GM21528 (cell line): ENCODE data around the gene RIIAD1.
"Not testable (repeated sequence)": the region's sequence is repeated elsewhere in the genome, so short reads cannot be mapped to it uniquely, and the experiment has no call there.

Source experiments
- ATAC-seq: cut with Tn5 transposase; IDR thresholded peaks from one replicate; pipeline ENCODE4 v1.9.1; 2021; ENCODE audit warnings: mild to moderate bottlenecking, moderate library complexity; ENCODE audit not compliant: unreplicated experiment, low FRiP score

RIIAD1 gene

DNA sequence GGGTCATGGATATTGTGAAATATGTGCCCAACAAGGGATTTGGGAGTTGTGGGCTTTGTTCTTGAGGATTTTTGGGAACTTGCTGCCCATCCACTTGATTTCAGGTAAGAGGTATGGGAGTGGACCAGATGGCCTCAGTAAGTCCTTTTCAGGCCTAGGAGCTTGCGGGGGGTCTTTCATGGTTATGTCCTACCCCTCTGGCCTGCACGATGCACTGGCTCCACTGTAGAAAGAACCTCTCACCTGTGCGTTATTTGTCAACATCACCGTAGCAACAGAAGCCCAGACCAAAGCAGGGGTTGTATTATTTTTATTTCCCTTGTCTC lies 8.6 kb downstream of the RIIAD1 start:
- no peak for ATAC-seq

DNA sequence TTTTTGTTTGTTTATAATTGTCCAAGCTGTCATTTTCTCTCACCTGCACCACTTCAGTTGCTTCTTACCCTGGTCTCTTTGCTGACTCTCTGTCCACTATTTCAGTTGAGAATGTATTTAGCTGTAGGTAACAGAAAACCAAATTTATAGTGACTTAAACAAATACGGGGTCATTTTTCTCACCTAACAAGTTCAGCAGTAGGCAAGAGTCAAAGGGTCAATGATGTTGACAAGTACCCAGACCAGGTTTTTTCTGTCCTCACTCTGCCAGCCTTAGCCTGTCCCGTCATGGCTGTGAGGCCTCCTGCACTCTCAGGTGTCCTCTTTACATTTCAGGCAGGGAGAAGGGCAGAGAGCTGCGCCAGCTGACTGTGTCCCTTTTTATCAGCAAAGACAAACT lies 11.8 kb downstream of the RIIAD1 start:
- no peak for ATAC-seq

DNA sequence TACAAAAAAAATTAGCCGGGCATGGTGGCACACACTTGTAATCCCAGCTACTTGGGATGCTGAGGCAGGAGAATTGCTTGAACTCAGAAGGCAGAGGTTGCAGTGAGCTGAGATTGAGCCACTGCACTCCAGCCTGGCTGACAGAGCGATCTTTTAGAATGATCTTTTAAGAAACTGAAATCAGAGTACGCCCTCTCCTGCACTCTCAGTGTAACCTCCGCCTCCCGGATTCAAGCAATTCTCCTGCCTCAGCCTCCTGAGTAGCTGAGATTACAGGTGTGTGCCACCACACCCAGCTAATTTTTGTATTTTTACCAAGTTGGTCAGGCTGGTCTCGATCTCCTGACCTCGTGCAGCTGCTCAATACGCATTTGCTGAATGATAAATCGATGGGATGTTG lies 12.7 kb downstream of the RIIAD1 start:
- not testable (repeated sequence) for ATAC-seq

DNA sequence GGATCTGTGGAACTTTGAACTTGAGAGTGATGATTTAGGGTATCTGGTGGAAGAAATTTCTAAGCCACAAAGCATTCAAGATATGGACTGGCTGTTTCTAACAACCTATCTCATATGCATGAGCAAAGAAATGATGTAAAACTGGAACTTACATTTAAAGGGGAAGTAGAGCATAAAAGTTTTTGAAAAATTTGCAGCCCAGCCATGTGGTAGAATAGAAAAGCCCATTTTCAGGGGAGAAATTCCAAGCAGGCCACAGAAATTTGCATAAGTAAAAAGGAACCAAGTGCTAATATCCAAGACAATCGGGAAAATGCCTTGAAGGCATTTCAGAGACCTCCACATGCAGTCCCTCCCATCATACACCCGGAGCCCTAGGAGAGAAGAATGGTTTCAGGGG lies 15.7 kb downstream of the RIIAD1 start:
- ATAC-seq = no peak

DNA sequence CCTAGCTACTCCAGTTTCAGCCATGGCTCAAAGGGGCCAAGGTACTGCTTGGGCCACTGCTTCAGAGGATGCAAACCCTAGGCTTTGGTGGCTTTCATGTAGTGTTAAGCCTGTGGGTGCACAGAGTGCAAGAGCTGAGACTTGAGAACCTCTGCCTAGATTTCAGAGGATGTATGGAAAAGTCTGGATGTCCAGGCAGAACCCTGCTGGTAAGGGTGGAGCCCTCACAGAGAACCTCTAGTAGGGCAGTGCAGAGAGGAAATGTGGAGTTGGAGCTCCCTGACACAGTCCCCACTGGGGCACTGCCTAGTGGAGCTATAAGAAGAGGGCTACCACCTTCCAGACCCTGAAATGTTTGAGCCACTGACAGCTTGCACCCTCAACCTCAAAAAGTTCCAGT lies 16.2 kb downstream of the RIIAD1 start:
- no peak for ATAC-seq

DNA sequence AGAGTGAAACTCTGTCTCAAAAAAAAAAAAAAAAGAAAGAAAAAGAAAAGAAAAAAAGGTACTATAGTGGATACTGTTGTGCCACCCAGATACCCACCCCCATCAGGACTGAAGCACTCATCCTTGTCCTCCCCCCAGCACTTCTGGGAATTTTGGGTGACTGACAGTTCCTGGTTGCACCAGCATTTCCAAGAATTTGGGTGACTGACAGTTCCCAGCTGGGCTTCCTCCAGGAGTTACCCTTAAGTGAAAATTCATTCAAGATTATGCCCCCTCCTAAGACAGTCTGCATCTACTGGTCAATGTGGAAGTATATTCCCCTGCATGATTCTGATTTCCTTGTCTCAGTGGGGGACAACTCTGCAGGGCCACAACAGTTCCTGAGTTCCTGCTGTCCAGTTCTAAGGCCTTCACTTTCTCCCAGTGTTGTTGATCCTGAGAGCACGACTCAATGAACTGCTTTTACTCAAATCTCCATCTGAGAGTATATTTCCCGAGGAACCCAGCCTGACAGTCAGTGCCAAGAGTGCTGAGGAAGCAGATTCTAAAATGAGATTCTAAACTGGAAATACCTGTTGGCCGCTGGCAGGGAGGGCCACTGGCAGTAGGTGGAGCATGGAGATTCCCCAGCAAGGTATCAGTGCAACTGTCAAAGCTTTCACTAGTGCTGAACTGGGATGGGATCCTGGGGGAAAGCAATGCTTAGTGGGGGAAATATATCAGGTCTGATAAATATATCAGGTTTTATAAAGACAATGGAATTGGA lies 18.5 kb downstream of the RIIAD1 start:
- no peak for ATAC-seq

DNA sequence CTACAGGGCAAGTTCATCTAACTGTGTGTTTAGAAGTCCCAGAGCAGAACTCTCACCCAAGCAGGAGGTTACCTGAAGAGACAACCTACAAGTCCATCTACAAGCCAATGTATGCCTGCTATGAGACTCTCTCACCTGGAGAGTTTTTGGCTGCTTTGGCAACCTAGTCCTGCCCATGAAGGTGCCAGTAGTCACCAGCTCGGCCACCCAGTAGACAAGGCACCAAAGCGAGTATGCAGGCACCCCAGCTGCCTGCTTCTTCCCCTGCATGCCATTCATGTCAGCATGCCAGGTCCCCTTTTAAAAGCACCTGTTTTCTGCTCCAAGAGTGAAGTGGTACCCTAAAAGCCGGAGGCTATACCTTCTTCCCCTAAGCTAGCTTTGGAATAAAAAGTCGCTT lies 20.2 kb downstream of the RIIAD1 start:
- no peak for ATAC-seq

DNA sequence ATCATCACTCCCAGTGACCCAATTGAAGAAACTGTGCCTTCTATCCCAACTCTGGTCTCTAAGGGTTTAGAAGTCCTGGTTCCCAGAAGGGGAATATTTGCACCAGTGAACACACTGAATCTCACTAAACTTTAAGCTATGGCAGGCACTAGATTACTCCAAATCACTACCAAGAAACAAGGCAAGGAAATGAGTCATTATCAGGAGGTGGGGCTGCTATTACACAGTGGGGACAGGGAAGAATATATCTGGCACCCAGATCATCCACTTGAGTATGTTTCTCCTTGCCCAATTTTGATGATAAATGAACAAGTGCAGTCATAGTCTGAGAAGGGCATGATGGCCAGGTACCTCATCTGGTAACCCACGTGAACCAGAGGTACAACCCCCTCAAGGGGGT lies 35.0 kb downstream of the RIIAD1 start:
- no peak for ATAC-seq

DNA sequence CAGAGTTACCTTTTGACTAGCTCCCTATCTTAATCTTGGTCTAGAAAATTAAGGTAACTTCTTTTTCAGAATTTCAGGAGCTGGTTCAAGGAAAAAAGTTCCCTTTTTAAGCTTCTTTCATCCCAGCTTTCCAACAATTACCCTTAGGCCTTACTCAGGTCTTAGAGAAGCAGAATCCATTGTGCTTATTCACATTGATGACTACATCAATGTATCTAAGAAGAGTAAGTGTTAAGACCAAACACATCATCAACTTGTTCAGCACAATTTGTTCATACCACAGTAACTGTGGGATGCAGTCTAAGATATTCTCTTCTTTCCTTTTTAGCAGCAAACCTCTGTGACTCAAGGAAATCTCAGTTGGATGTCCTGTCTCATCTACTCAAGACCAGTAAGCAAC lies 37.9 kb downstream of the RIIAD1 start:
- ATAC-seq = no peak

DNA sequence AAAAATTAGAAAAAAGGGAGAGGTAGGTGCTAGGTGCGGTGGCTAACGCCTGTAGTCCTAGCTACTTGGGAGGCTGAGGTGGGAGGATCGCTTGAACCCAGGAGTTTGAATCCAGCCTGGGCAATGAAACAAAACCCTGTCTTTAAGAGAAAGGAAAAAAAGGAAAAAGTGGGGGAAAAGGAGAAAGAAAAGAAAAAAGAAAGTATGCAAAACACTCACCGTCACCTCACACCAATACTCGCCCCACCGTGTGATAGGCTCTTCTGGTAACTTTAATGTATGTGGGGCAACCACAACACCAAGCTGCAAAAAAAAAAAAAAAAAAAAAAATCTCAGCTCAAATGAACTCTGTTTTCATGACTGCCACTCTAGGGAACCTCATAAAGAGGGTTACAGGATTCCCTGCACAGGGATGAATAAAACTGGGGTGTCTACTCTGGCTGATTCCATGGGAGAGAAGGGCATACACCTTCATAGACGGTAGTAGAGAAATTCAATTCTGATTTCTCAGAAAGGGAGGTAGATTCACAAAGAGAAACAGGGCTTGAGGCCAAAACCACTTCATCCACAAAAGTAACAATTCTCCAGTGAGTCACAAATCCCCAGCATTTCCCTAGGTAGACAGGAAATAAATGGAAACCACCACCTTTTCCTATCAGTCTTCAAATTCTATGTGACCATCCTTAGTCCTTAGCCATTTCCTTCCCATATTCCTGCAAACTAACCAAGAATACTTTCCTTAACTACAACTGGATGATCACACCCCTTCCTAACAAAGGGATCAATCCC lies 39.5 kb downstream of the RIIAD1 start:
- no peak for ATAC-seq

DNA sequence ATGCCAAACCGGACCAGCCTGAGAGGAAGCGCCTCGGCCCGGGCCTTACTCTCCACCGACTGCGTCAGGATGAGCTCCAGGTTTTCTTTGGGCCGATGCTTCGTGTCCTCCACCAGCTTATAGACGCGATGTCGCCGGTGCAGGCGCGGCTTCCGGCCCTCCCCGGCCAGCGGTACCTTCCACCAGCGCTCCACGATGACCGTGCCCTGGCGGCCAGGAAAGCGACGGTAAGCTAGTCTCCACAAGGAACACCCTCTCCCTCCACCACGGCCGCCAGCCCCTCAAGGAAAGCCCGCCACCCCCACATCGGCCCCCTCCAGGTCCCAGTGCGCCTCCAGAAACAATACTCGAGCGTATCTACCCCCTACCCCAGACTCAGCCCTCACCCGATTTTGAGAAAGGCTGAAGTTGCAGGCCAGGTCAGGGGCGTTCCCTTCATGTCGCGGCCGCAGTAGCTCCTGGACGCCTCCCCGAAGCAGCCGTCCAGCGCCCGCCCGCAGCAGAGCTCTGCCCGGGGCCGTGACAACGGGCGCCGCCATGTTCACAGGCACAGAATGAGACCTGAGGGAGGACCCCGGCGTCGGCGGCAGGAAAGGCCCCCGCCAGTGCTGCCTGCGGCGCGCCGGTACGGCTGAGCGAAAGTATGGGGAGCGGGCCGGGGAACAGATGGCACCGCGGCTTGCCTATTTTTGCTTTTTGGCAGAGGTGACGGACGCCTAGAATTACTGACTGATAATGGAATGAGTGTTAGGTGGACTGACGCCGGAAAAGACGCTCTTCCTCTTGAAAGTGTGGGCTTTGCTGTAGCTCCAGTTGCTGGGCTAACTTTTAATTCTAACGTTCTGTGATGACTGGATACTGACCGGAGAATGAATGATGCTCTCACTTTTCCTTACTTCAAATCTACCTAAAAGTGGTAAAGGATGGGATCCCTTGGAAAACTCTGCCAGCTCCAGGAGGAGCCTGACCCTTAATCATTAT lies 41.9 kb downstream of the RIIAD1 start, which contains the start of gene MRPL9:
TSS of gene MRPL9 (minus strand) at position 556 of the 981 bp plus-strand sequence. CDS start at position 539, 17 bp downstream.
- ATAC-seq = peak; percentile 97

DNA sequence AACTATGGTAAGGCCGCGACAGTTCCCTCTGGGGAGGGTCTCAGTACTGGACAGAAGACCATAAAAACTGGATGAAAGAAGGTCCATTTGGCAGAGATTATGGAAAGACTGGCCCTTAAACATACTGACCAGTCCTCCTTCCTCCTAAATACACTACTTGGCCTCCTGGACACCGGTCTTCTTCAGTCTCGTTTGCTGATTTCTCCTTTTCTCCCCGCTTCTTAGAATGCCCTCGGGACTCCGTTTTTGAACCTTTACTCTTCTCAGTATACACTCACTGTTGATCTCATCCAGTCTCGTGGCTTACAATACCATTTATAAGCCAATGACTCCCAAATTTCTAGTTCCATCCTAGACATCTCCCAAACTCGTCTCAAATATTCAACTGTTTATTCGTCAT lies 42.7 kb downstream of the RIIAD1 start:
- ATAC-seq = no peak

DNA sequence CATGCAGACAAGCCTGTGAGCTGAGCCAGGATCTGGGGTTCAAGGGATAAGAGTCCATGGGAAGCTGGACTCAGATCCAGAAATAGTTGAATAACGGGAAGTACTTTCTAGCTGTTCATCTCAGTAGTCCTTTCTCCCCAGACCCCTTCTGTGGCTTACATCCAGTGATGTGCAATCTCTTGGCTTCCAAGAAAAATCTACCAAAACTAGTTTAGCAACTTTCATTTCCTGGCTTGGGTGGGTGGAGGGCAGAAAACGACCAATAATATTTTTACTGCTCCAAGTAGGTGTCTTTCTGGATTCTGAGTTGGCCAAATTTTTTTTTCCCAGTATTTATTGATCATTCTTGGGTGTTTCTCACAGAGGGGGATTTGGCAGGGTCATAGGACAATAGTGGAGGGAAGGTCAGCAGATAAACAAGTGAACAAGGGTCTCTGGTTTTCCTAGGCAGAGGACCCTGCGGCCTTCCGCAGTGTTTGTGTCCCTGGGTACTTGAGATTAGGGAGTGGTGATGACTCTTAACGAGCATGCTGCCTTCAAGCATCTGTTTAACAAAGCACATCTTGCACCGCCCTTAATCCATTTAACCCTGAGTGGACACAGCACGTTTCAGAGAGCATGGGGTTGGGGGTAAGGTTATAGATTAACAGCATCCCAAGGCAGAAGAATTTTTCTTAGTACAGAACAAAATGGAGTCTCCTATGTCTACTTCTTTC lies 47.2 kb downstream of the RIIAD1 start:
- not testable (repeated sequence) for ATAC-seq

DNA sequence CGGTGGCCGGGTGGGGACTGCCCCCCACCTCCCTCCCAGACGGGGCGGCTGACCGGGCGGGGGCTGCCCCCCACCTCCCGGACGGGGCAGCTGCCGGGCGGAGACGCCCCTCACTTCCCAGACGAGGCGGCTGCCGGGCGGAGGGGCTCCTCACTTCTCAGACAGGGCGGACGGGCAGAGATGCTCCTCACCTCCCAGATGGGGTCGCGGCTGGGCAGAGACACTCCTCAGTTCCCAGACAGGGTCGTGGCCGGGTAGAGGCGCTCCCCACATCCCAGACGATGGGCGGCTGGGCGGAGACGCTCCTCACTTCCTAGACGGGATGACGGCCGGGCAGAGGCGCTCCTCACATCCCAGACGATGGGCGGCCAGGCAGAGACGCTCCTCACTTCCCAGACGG lies 47.9 kb downstream of the RIIAD1 start:
- ATAC-seq = not testable (repeated sequence)

DNA sequence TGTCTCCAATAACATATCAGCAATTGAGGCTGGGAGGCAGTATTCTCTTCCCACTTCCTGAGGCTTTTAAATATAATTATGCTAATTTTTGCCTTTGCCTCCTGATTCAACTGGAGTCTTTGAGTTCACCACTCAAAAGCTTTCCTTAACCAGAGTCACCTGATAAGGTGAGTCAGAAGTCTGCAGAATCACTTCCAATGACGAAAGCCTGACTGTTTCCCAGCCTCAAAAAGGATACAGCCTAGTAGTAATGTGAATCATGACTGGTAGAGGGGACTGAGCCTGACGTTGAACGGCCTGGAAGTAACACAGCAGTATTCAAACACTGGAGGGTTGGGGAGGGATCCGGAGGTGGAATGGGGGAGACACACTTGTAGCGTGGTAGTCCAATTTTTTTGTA lies 52.4 kb downstream of the RIIAD1 start:
- ATAC-seq = no peak

DNA sequence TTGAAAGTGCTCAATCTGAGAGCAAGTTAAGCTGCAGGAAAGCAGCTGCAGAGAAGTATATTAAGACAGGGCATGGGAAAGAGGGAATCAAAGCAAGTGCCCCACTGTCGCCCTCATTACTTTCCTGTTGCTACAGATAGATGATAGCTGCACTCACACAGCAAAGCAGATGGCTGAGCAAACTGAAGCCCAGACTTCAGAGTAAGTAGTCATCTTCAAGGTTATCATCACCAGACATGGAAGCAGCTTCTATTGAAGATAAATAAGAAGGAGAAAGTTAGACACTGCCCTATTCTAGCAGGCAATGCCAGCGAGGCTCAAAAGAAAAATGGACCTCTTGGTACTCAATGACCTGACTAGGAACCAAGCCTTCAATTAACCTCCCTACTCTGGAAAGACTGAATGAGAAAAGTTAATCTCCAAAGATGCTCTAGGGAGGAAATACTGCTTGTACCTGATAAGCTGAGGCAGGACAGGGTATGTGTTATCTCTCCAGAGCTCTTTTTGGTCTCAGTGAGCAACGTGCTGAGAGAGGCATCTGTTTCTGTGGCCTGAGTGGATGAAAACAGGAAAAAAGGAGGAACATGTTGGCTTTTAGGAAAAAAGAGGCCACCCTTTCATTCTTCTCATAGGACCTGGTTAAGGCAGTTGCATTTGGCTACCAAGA lies 53.1 kb downstream of the RIIAD1 start:
- ATAC-seq = no peak

DNA sequence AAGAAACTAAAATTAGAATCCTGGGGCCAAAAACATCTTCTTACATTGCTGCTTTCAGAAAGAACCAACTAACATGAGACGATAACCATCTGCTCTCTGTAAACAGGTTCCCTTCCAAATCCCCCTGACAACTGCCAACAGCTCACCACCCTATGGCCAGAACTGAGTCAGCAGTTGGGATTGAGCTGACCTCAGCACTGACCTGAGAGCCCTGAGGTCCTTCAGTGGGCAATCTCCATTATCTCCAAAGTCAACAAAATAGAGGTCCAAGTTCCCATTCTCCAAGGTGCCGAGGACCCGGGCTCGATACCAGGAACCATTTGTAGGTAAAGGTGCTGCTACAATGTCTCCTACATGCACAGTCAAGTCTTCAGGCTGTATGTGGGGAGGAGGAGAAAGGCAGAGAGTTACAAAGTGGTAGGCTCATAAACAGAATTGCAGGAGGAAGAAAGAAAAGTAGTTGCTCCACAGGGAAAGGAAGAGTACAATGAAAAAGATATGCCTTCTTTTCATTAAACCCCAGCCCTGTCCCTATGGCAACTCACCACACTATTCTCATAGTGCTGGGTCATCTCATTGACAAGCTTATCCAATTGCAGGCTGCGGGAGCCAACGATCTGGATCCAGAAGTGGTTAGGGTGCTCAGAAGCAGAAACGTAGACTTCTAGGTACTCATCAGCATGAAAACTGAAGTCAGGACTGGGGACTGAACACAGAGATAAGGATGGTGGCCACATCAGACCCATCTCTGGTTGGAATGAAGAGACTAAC lies 54.8 kb downstream of the RIIAD1 start:
- no peak for ATAC-seq

DNA sequence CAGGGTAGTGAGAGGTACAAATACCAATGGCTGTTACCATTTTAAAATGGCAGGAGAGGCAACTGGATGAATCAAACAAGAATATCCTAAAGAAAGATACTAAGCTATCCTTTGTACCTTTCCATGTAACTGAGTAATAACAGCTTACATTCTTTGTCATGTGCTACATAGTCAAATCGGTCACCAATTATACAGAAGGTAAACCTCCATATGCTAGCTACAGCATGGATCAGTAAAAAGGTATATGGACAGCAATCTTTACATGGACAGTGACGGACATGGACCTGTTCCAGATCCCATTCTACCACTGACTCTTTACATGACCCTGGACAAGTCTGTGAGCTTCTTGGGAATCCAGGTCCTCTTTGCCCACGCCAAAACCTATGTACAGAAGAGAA lies 55.3 kb downstream of the RIIAD1 start:
- no peak for ATAC-seq

DNA sequence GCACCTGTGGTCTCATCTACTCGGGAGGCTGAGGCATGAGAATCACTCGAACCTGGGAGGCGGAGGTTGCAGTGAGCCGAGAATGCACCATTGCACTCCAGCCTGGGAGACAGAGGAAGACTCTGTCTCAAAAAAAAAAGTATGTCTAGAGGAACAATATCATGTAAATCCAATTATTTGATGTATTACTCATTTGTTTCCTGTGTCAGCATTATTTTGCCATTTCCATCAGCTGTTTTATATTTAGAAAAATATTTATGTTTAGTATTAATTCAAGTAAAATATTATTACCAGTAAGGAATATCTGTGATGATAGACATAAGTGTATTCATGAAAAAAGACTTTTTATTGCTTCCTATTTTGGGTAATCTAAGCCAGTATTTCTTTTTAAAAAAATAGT lies 56.0 kb downstream of the RIIAD1 start:
- no peak for ATAC-seq
